Natural killer cell (primary cell): ENCODE measurements around the gene GSDMA. TPM values are rescaled to one million over a fixed set of nuclear protein-coding genes. Genes with fewer than 3 reads are reported as not detected.

ENCODE experiments used
- ATAC-seq, 3 donors: fragments of 150-1000 bp in 2 of 3; fragments of 200-7000 bp in 1 of 3; cut with Tn5 transposase; 1 replicate in 1 of 3; 2 replicates in 2 of 3; pipeline ENCODE4 v1.10.0; 2021; ENCODE audit warnings: mild to moderate bottlenecking in 2 of 3, moderate library complexity in 2 of 3
- DNase-seq, 2 donors: peaks; one replicate each; pipeline versions ENCODE4 v3.0.0 to v3.0.0-alpha.2; 2013 to 2021; ENCODE audit warnings: mixed read lengths in 1 of 2
- H3K27ac ChIP-seq: one replicate; pipeline ENCODE4 v1.5.1; 2013; ENCODE audit warnings: mild to moderate bottlenecking, low read length
- H3K27me3 ChIP-seq: one replicate; pipeline ENCODE4 v1.6.1; 2013; ENCODE audit warnings: low read length; ENCODE audit not compliant: control insufficient read depth, insufficient read depth
- H3K36me3 ChIP-seq: one replicate; pipeline ENCODE4 v1.6.1; 2013; ENCODE audit warnings: low read length; ENCODE audit not compliant: control insufficient read depth, insufficient read depth
- H3K4me1 ChIP-seq: one replicate; pipeline ENCODE4 v1.6.1; 2013; ENCODE audit warnings: low read length; ENCODE audit not compliant: control insufficient read depth, insufficient read depth
- H3K4me3 ChIP-seq: one replicate; pipeline ENCODE4 v1.5.1; 2013; ENCODE audit warnings: low read length
- H3K9me3 ChIP-seq: one replicate; pipeline ENCODE4 v1.6.1; 2013; ENCODE audit warnings: low read length; ENCODE audit not compliant: control insufficient read depth, insufficient read depth
- H3K27ac Mint-ChIP-seq, 2 donors: one replicate each; pipeline ENCODE4 v1.8.0; 2022; ENCODE audit warnings: mild to moderate bottlenecking in 2 of 2, mixed read lengths in 2 of 2, moderate library complexity in 1 of 2
- H3K27me3 Mint-ChIP-seq, 2 donors: one replicate each; pipeline ENCODE4 v1.8.0; 2022; ENCODE audit warnings: low read depth in 2 of 2, mixed read lengths in 2 of 2
- H3K36me3 Mint-ChIP-seq: one replicate; pipeline ENCODE4 v1.8.0; 2022; ENCODE audit warnings: mixed read lengths
- H3K4me1 Mint-ChIP-seq, 2 donors: one replicate each; pipeline ENCODE4 v1.8.0; 2022; ENCODE audit warnings: mixed read lengths in 2 of 2
- H3K4me3 Mint-ChIP-seq: one replicate; pipeline ENCODE4 v1.8.0; 2022; ENCODE audit warnings: mild to moderate bottlenecking, moderate library complexity, mixed read lengths
- H3K9me3 Mint-ChIP-seq, 2 donors: one replicate each; pipeline ENCODE4 v1.8.0; 2022; ENCODE audit warnings: mixed read lengths in 2 of 2
- WGBS: methylation state at CpG from one replicate; pipeline ENCODE4 v1.1.7; 2013; ENCODE audit warnings: missing lambda C conversion rate; ENCODE audit not compliant: insufficient coverage; 5-methylcytosine and 5-hydroxymethylcytosine counted together
- intact Hi-C: fragments of 100-400 bp; cut with micrococcal nuclease; formaldehyde crosslinking; loops from one replicate; pipeline ENCODE4 v1.14.2; 2022
- total RNA-seq, 4 donors: library from RNA; stranded (reverse); fragments of 120-200 nt in 1 of 4; gene quantifications; one replicate each; pipeline versions ENCODE4 v1.2.3 to v1.2.4, GENCODE V29; 2013 to 2022
- TF ChIP-seq, protein P1 (sequence below): fragments of 200-600 bp; IDR thresholded peaks from one replicate; pipeline ENCODE4 v1.8.0; 2022; ENCODE audit warnings: antibody characterized with exemption

The GSDMA gene
- total RNA-seq, 3 donors from 2014 or later (not counting 1 experiment from before 2014, with no cell fraction given) = 1.1 to 3.2 (median 2.1) TPM

DNA sequence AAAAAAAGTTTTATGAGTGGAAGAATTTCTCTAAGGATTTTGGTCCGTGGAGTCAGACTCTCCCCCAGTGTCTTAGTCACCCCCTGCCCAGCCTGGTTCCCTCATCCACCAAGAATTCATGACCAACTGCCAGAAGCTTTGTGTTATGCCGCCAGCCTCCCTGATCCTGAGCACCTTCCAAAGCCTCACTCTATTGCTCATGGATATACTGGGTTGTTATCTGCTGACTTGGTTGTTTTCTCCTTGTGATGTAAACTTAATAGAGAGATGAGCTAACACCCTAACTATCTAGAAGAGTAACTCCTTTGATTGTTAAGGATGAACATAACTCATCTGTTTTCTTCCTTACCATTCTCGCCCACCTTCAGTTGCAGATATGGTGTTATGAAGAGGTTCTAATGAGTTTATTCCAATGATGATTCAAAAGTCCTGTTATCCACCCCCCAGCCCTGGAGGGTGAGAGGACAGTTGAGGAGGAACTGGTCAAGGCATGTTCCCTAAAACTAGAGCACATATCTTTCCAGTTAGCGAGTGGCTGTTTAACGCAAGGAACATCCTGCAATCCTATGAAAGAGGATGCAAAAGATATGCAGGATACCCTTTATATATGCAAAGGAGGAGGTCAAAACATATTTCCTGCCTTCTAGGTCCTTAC is 16.3 kb downstream of the GSDMA start:
- Histone ChIP-seq H3K36me3 (peaks cover under 1% of the 10 kb centered on the region), H3K4me3 (no peak overlapping the region), H3K4me1 (peaks cover 18% of the 10 kb centered on the region), H3K27ac (no peak overlapping the region), H3K9me3 (no peaks in the 10 kb centered on the region), H3K27me3 (no peaks in the 10 kb centered on the region)
- no peaks in the 10 kb centered on the region for H3K9me3 Mint-ChIP-seq
- H3K27me3 Mint-ChIP-seq = peaks cover 0 to 2% of the 10 kb centered on the region in 2 donors
- WGBS = 90% methylated on average over 4 of the region's 5 CpGs
- TF ChIP-seq, protein P1, sequence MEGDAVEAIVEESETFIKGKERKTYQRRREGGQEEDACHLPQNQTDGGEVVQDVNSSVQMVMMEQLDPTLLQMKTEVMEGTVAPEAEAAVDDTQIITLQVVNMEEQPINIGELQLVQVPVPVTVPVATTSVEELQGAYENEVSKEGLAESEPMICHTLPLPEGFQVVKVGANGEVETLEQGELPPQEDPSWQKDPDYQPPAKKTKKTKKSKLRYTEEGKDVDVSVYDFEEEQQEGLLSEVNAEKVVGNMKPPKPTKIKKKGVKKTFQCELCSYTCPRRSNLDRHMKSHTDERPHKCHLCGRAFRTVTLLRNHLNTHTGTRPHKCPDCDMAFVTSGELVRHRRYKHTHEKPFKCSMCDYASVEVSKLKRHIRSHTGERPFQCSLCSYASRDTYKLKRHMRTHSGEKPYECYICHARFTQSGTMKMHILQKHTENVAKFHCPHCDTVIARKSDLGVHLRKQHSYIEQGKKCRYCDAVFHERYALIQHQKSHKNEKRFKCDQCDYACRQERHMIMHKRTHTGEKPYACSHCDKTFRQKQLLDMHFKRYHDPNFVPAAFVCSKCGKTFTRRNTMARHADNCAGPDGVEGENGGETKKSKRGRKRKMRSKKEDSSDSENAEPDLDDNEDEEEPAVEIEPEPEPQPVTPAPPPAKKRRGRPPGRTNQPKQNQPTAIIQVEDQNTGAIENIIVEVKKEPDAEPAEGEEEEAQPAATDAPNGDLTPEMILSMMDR = no peak
- peak overlapping the region; percentile 99 for H3K27ac Mint-ChIP-seq
- peak overlapping the region; percentile 98 for H3K4me3 Mint-ChIP-seq
- DNase-seq (no peak), ATAC-seq (no peak)
- H3K36me3 Mint-ChIP-seq = no peaks in the 10 kb centered on the region
- intact Hi-C loops = no loop called here
- H3K4me1 Mint-ChIP-seq = peaks cover 23 to 25% of the 10 kb centered on the region in 2 donors

DNA sequence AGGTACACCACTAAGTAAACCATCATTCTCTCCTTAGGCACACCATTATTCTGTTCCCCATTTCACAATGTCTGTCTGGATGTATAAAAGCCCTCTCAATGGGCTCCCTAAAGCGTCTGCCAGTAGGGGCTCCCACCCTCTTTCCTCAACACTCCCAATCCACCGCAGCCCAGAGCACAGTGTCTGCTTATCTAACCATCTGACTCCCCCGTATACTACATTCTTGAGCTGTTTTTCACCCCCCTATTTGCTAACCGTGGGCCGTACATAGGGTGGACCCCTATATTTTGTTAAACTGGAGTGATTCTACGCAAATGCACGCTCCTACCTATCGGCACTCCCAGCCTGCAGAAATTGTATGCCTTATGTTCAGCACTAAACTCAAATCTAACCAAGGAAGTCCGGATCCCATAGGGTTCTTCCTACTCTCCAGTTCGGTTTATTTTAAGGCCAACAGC is 17.1 kb downstream of the GSDMA start:
- Mint-ChIP-seq H3K36me3 (no peaks in the 10 kb centered on the region), H3K9me3 (no peaks in the 10 kb centered on the region), H3K4me3 (peak overlapping the region; percentile 98), H3K27me3 (no peaks in the 10 kb centered on the region), H3K27ac (peak overlapping the region; percentile 99), H3K4me1 (peaks cover 27 to 29% of the 10 kb centered on the region in 2 donors)
- Histone ChIP-seq H3K4me3 (peak overlapping the region; percentile 61), H3K27me3 (no peaks in the 10 kb centered on the region), H3K27ac (peak overlapping the region; percentile 87), H3K36me3 (peaks cover 9% of the 10 kb centered on the region), H3K4me1 (peaks cover 18% of the 10 kb centered on the region), H3K9me3 (no peaks in the 10 kb centered on the region)
- TF ChIP-seq, protein P1 = no peak
- WGBS = 0% methylated on average over 10 of the region's 10 CpGs
- ATAC-seq (peak in 2 of 3 donors; percentile 1), DNase-seq (peak in 1 of 2 donors; percentile 64)
- intact Hi-C loops = loop anchor here (1.0 to 2.0 kb wide), 5 partner anchors 21 to 357 kb away; partner anchors contain the start of genes IKZF3, LRRC3C and ORMDL3

DNA sequence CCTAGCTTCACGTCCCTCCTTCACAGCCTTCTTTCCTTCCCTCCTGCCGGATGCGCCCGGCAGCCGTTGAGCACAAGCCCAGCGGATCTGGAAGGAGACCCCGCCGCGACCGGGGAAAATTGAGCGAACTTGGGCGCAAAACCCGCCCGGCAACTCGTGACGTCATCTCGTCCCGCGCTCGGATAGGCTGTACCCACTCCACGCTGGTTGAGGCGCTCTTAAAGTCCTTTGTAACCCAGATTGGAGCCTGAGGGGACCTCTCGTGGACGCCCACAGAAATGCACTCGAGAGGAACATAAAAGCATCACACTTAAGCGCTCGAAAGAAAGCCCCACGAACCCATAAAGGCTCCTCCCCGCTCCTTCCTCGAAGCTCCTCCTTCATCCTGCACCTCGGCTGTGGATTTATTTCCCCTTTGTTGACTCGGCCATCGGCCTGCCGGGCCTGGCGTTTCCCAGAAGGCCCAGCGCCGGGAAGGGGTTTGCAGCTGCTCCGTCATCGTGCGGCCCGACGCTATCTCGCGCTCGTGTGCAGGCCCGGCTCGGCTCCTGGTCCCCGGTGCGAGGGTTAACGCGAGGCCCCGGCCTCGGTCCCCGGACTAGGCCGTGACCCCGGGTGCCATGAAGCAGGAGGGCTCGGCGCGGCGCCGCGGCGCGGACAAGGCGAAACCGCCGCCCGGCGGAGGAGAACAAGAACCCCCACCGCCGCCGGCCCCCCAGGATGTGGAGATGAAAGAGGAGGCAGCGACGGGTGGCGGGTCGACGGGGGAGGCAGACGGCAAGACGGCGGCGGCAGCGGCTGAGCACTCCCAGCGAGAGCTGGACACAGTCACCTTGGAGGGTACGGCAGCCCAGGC is 17.8 kb downstream of the GSDMA start, which contains the start of gene PSMD3:
Gene PSMD3 (plus strand): TSS at position 457 of the 856 bp plus-strand sequence. CDS start 164 bp downstream, at position 621.
- H3K27ac ChIP-seq = peak within 1 kb of the TSS; percentile 91
- intact Hi-C loops = loop anchor here (1.0 to 2.0 kb wide), 5 partner anchors 21 to 357 kb away; partner anchors contain the start of genes IKZF3, LRRC3C and ORMDL3
- no peaks in the 10 kb centered on the region for H3K9me3 ChIP-seq
- peak; percentile 97 to 100 for DNase-seq
- no peaks in the 10 kb centered on the region for H3K9me3 Mint-ChIP-seq
- peak within 1 kb of the TSS; percentile 99 for H3K27ac Mint-ChIP-seq
- TF ChIP-seq, protein P1 = peak; percentile 71
- no peaks in the 10 kb centered on the region for H3K27me3 Mint-ChIP-seq
- peak; percentile 89 to 97 (median 91) for ATAC-seq
- WGBS = under 1% methylated on average over 84 of the region's 84 CpGs
- H3K36me3 ChIP-seq = peaks cover 15% of the 10 kb centered on the region
- peak within 1 kb of the TSS; percentile 98 for H3K4me3 Mint-ChIP-seq
- H3K36me3 Mint-ChIP-seq = peaks cover 4% of the 10 kb centered on the region
- H3K4me1 Mint-ChIP-seq = peaks cover 27 to 29% of the 10 kb centered on the region in 2 donors
- H3K4me3 ChIP-seq = peak within 1 kb of the TSS; percentile 70
- H3K4me1 ChIP-seq = peaks cover 18% of the 10 kb centered on the region
- no peaks in the 10 kb centered on the region for H3K27me3 ChIP-seq
